ENCODE data around the gene ONECUT3.

Gene ONECUT3

DNA sequence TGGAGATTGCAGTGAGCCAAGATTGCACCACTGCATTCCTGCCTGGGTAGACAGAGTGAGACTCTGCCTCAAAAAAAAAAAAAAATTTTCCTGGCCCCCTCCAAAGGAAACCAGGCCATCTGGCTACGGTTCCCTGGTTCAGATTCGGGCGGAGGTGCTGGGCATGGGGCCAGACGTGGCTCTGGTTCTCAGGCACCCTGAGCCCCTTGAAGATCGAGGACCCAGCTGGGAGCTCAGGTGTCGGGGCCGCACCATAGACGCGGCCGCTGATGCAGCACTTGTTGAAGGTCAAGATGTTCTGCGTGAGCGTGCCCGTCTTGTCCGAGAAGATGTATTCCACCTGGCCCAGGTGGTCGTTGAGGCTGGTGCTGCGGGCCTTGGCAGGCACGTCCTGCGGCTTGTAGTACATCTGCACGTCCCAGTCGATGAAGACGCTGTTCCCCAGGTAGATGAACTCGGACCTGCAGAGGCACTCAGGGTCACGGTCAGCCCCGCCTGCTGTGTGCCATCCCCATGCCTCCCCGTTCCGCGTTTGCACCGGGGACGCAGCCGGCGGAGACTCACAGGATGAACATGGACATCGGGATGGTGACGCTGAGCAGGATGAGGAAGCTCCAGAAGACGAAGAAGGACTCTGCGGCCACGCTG lies 46.5 kb downstream of the ONECUT3 start:
- DNase-seq, result no peak

DNA sequence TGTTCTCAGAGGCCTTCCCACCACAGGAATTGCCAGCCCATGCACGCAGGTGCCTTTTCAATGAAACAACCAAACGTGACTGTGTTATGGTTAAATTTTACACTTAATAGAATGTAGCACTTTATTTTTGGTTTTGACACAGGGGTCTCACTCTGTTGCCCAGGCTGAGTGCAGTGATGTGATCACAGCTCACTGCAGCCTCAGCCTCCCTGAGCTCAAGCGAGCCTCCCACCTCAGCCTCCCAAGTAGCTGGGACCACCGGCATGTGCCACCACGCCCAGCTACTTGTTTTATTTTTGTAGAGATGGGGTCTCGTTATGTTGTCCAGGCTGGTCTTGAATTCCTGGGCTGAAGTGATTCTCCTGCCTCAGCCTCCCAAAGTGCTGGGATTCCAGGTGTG lies 51.6 kb downstream of the ONECUT3 start:
- DNase-seq, result no peak

GRCh38 chr19:1805401-1806183 lies 52.3 kb downstream of the ONECUT3 start:
- no peak for DNase-seq

- no peak for DNase-seq
Measured at GRCh38 chr19:1806184-1807029, 53.1 kb downstream of the ONECUT3 start.

- no peak for DNase-seq
Measured at GRCh38 chr19:1807030-1807694, 53.9 kb downstream of the ONECUT3 start.

- no peak for DNase-seq
Measured at GRCh38 chr19:1807695-1808394, 54.5 kb downstream of the ONECUT3 start.

GRCh38 chr19:1808395-1808731 lies 55.1 kb downstream of the ONECUT3 start:
- DNase-seq, result no peak

GRCh38 chr19:1809678-1810077 lies 56.4 kb downstream of the ONECUT3 start:
- no peak for DNase-seq

GRCh38 chr19:1810439-1811160 lies 57.3 kb downstream of the ONECUT3 start:
- DNase-seq, result no peak

- no peak for DNase-seq
Measured at GRCh38 chr19:1811472-1811894, 58.2 kb downstream of the ONECUT3 start.

DNA sequence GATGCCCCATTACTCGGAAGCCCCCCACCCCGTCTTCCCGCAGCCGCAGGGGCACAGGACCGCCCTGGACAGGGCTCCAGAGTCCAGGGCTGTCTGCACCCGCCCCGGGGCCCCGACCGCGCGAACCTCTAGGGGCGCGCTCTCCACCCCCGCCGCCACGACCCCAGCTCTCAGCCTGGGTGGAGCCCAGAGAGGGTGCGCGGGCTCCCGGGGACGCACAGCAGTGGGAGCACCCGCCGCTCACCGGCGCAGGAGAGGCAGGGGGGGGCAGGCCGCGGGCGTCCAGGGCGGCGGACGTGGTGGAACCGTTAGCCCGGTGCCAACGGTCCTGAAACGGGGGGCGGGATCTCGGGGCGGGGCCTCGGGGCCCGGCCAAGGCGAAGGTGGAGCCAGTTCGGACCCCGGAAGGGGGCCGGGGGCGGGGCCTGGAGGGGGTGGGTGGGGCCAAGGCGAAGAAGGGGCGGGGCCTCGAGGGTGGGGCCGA lies 58.7 kb downstream of the ONECUT3 start, which contains the start of gene ATP8B3:
Gene ATP8B3, minus strand, starts transcription at position 335 of the 484 bp plus-strand sequence. CDS start 540 bp downstream, outside the sequence.
- DNase-seq, result no peak

DNA sequence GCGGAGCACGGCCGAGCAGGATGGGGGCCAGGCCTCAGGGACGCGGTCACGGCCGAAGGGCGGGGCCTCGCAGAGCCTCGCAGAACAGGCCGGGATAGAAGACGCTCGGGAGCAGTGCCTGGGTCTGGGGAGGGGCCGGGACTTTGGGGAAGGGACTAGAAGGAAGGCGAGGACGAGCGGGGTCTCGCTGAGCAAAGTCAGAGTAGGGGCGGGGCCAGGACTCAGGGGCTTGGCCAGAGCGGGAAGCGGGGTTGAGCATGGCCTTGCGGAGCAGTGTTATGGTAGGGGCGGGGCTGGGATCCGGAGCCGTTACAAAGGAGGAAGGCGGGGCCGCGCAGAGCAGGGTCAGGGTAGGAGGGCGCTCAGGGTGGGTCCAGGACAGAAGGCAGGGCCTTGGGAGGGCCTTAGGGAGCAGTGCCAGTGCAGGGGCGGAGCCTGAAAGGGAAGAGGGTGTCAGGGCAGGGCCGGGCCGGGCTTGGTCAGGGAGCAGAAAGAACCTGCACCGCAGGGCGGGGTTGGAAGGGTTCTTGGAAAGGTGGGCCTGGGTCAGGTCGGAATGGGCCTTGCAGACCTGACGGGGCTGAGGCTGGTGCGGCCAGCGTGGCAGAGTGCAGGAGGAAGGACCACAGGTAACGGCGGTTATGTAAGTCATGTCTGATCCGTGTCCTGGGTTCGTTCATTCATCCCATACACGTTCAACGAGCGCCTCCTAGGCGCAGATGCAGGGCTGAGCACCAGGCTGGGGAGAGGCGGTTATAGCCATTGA lies 59.3 kb downstream of the ONECUT3 start:
- DNase-seq, result peak; percentile 38

DNA sequence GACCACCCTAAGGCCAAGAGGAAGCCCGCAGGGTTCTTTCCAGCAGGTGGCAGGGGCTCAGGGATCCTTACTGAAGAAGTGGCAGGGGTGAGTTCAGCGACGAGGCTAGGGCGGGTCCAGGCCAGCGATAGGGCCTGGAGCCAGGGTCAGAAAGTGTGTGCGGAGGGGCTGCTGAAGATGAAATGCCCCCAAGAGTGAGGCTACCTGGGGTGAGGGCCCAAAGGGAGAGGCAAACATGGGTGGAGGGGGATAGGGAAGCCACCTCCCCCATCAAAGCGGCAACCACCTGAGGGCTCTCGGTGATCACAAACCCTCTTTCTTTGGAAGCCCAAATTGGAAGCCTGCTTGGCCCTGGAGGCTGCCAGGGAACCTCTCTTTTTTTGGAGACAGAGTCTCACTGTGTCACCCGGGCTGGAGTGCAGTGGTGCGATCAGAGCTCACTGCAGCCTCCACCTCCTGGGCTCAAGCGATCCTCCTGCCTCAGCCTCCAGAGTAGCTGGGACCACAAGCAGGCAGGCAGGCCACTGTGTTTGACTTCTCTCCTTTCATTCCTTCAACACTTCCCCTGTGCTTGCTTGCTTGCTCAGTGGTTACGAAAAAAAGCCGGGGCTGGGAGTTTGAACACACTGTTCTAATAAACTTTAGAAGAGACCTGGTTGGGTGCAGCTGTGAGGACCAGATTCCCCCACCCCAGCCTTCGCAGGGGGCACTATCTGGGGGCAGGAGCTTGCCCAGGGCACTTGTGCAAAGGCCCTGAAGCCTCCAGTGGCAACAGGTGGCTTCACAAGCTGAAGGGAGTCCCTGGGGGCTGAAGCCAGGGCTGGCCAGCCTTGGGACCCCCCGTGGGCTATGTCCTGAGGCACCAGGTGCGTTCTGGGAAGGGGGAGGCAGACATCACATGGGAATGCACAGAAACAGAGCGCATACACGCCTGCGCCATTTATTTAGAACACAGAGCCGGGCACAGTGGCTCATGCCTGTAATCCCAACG lies 60.2 kb downstream of the ONECUT3 start:
- no peak for DNase-seq

GRCh38 chr19:1814391-1814790 lies 61.1 kb downstream of the ONECUT3 start:
- DNase-seq, result no peak

DNA sequence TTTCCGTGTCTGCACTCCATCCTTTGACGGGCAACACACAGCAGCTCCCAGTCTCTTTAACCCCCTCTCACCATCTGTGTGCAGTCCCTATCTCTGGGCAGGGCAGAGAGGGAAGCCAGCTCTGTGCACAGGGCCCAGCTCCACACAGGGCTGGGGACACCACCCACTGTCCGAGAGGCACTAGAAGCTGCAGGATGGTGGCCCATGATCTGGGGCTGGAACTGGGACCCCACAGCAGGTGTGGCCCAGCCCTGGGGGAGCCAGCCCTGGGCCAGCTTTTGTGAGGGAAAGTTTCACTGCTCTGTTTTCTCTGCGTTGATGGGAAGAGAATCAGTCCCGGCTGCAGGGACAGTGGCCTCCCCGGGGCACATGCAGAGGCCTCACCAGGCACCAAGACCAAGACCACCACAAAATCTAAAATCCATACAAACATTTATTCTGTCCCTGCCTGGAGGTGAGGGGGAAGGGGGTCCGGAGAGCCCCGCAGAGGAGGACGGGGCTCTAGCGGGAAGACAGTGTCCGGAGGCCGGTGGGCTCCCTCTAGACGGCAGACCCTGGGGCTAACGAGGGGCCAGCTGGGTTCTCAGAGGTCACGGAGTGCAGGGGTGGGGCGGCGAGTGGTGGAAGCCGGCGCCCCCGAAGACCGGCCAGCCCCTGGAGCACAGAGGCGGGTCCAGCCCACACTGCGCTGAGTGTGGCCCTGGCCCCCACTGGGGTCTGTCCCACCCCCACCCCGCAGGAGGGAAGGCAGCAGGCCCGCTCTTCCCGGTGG lies 61.7 kb downstream of the ONECUT3 start:
- no peak for DNase-seq

DNA sequence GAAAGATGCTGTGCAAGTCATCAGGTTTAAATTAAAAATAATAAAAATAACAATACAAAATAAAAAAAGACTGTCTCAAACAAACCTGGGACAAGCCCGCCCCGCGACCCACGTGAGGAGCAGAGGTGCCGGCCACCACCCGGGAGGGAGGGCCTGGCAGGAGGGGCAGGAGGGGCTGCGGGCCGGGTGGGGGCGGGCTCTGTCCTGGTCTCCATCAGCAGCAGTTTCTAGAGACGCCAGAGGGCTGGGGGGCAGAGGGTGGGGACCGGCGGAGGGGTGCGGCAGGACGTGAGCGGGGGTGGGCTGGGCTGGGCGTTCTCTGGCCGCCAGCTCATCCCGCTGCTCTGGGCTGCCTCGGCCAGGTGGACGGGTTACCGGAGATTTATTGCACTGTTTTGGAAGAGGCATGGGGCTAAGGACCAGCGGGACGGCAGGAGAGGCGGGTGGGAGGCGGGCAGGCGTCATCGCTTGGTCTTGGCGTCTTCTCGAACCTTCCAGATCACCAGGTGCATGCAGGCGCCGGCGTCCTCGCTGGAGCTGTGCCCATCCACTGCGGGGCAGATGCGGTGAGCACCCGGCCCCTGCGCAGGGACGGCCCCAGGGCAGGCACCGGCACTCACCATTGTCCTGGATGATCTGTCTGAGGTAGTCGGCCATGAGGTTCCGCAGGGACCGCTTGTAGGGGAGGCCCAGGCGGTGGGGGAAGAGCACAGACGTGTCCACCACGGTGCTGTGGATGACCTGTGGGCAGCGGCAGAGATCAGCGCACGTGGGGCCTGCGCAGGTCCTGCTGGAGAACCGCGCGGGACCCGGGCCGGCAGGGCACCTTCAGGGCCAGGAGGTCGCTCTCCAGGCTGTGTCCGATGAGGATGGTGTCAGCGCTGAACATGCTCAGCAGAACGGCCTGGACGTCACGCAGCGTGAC lies 62.6 kb downstream of the ONECUT3 start:
- DNase-seq, result no peak

DNA sequence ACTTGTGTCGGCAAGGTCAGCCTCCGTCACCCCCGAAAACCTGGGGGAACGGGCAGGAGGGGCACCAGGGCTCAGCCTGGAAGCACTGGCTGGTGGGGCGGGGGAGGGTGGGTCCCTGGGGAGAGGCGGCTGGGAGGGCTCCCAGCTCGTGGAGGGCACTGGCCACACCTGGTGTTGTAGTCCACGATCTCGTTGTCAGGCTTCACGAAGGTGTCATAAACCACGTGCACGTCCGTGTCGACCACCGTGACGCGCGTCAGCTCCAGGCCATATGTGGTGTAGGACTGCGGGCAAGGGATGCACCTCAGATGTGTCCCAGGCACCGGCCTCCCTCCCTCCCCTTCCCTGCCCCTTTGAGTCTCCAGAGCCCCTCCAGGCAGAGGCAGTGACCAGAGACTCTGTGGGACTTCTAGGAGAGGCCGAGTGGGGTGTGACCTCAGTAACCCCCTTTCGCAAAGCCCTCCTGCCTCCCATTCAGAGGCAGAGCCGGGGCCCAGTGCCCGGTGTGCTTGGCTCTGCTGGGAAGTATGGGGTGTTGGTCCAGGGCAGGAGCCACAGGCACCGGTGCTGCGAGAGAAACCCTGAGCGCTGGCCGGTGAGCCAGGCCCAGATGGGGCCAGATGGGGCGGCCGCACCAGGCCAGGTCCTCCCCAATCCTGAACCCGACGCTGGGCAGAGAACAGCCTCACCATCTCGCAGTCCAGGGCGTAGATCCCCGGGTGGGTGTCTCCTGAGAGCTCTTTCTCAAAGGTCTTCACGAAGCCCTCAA lies 63.4 kb downstream of the ONECUT3 start:
- no peak for DNase-seq

Measured in NCI-H1417 treated with DMSO at 0.1 percent for 48 hours (cell line).